HUES6 (cell line): ENCODE data around the gene MAP9.

Source experiments
- H3K27ac ChIP-seq: 2 replicates; pipeline ENCODE4 v1.7.0; 2013; ENCODE audit warnings: low read depth, mild to moderate bottlenecking, low read length, inconsistent platforms
- H3K27me3 ChIP-seq: 2 replicates; pipeline ENCODE4 v1.6.1; 2013; ENCODE audit warnings: low read length; ENCODE audit not compliant: control insufficient read depth, insufficient read depth
- H3K36me3 ChIP-seq: 2 replicates; pipeline ENCODE4 v1.6.1; 2013; ENCODE audit warnings: low read length; ENCODE audit not compliant: control insufficient read depth, insufficient read depth
- H3K4me1 ChIP-seq: 2 replicates; pipeline ENCODE4 v1.6.1; 2013; ENCODE audit warnings: low read length; ENCODE audit not compliant: control insufficient read depth, insufficient read depth
- H3K4me3 ChIP-seq: 2 replicates; pipeline ENCODE4 v1.5.1; 2013; ENCODE audit warnings: low read depth, low read length
- H3K9ac ChIP-seq: one replicate; pipeline ENCODE4 v1.6.1; 2013; ENCODE audit warnings: mild to moderate bottlenecking, low read length
- H3K9me3 ChIP-seq: 2 replicates; pipeline ENCODE4 v1.6.1; 2013; ENCODE audit warnings: low read depth, low read length; ENCODE audit not compliant: control insufficient read depth, insufficient read depth

The MAP9 gene

GRCh38 chr4:155304375-155304774 lies 72.4 kb downstream of the MAP9 start:
- Histone ChIP-seq H3K27me3 (no peaks in the 10 kb centered on the region), H3K36me3 (no peaks in the 10 kb centered on the region), H3K4me1 (no peaks in the 10 kb centered on the region), H3K4me3 (no peak overlapping the region), H3K27ac (no peak overlapping the region), H3K9ac (no peak overlapping the region), H3K9me3 (peaks cover 7% of the 10 kb centered on the region; the same call in 1 of the 2 replicates)

GRCh38 chr4:155299103-155299502 lies 77.7 kb downstream of the MAP9 start:
- Histone ChIP-seq H3K27me3 (no peaks in the 10 kb centered on the region), H3K36me3 (no peaks in the 10 kb centered on the region), H3K4me3 (no peak overlapping the region), H3K27ac (no peak overlapping the region), H3K9me3 (peaks cover 35% of the 10 kb centered on the region), H3K9ac (no peak overlapping the region), H3K4me1 (no peaks in the 10 kb centered on the region)
